UCSD-AML1 (cell line): ENCODE results near the gene NANOS1.

Experiments used
- DNase-seq: peaks from one replicate; lab custom pipeline; 2025; ENCODE audit not compliant: unreplicated experiment; lab: John Stamatoyannopoulos, UW

NANOS1 gene

GRCh38 chr10:119029613-119030420 is at the start of gene NANOS1:
Gene NANOS1 (plus strand): TSS chr10:119029714. CDS start chr10:119029802, 88 bp downstream.
- DNase-seq, result no peak

- no peak for DNase-seq
These were observed 49.2 kb upstream of the NANOS1 start for GRCh38 chr10:118980135-118980865.

- no peak for DNase-seq
These were observed 48.6 kb upstream of the NANOS1 start for GRCh38 chr10:118980870-118981269.

- no peak for DNase-seq
These were observed 47.6 kb upstream of the NANOS1 start for GRCh38 chr10:118981946-118982345.

- no peak for DNase-seq
These were observed 47.1 kb upstream of the NANOS1 start for GRCh38 chr10:118982366-118982765.

GRCh38 chr10:118983263-118983662 is 46.3 kb upstream of the NANOS1 start:
- DNase-seq, result peak; percentile 20

GRCh38 chr10:118985576-118985975 is 43.9 kb upstream of the NANOS1 start:
- no peak for DNase-seq

- DNase-seq, result no peak
These were observed 42.4 kb upstream of the NANOS1 start for GRCh38 chr10:118986815-118987790.

GRCh38 chr10:118990326-118990725 is 39.2 kb upstream of the NANOS1 start:
- DNase-seq, result no peak

- no peak for DNase-seq
These were observed 37.0 kb upstream of the NANOS1 start for GRCh38 chr10:118992496-118992895.

- no peak for DNase-seq
These were observed 36.3 kb upstream of the NANOS1 start for GRCh38 chr10:118993214-118993613.

- DNase-seq, result no peak
These were observed 35.2 kb upstream of the NANOS1 start for GRCh38 chr10:118994321-118994720.

GRCh38 chr10:118995739-118996138 is 33.8 kb upstream of the NANOS1 start:
- no peak for DNase-seq

GRCh38 chr10:118997379-118997778 is 32.1 kb upstream of the NANOS1 start:
- DNase-seq, result no peak

GRCh38 chr10:118998183-118998582 is 31.3 kb upstream of the NANOS1 start:
- DNase-seq, result no peak

GRCh38 chr10:119001717-119002500 is 27.6 kb upstream of the NANOS1 start:
- DNase-seq, result no peak

- DNase-seq, result no peak
These were observed 25.8 kb upstream of the NANOS1 start for GRCh38 chr10:119003572-119004289.

GRCh38 chr10:119005362-119006043 is 24.0 kb upstream of the NANOS1 start:
- no peak for DNase-seq
